ENCODE measurements around the gene S100A3. TPM values are rescaled to one million over a fixed set of nuclear protein-coding genes. Genes with fewer than 3 reads are reported as not detected.

Gene S100A3
- total RNA-seq: 0.26 and 1.3 TPM in 2 replicates

GRCh38 chr1:153548722-153549688 is at the start of gene S100A3:
S100A3 (minus strand) TSS chr1:153549258; CDS start chr1:153548485, 773 bp downstream.

GRCh38 chr1:153565529-153566374 is 16.7 kb upstream of the S100A3 start, which contains the start of gene S100A2:
S100A2 (minus strand) TSS chr1:153565844; CDS start chr1:153563877, 1,967 bp downstream.

GRCh38 chr1:153545067-153546055 is 3.7 kb downstream of the S100A3 start, which contains the start of gene S100A4:
S100A4 (minus strand) TSS chr1:153545806; CDS start chr1:153544794, 1,012 bp downstream.

GRCh38 chr1:153540394-153541361 is 8.4 kb downstream of the S100A3 start, which contains the start of gene S100A5:
S100A5 (minus strand) TSS chr1:153540934; CDS start chr1:153540191, 743 bp downstream.

GRCh38 chr1:153535242-153536011 is 13.6 kb downstream of the S100A3 start, which contains the start of gene S100A6:
S100A6 (minus strand) TSS chr1:153535991; CDS start chr1:153535339, 652 bp downstream.

Other genes starting within 250 kb of the S100A3 start
- gene PGLYRP3, start 236.3 kb downstream of the S100A3 start, total RNA-seq: not detected in 2 replicates
- not detected in 2 replicates for gene PGLYRP4, start 200.4 kb downstream of the S100A3 start, total RNA-seq
- gene S100A9, start 191.4 kb downstream of the S100A3 start, total RNA-seq: not detected in 2 replicates
- not detected in 2 replicates for gene S100A12, start 173.6 kb downstream of the S100A3 start, total RNA-seq
- gene S100A8, start 158.2 kb downstream of the S100A3 start, total RNA-seq: not detected in 2 replicates
- not detected in 2 replicates for gene S100A7A, start 132.7 kb downstream of the S100A3 start, total RNA-seq
- gene S100A7, start 88.6 kb downstream of the S100A3 start, total RNA-seq: not detected in 2 replicates
- 478 and 706 TPM in 2 replicates for gene S100A6, start 13.3 kb downstream of the S100A3 start, total RNA-seq
- 0.17 TPM in 1 of 2 replicates, not detected in the other for gene S100A5, start 8.3 kb downstream of the S100A3 start, total RNA-seq
- 18.1 and 19.9 TPM in 2 replicates for gene S100A4, start 3.5 kb downstream of the S100A3 start, total RNA-seq
- 0.86 and 0.98 TPM in 2 replicates for gene S100A2, start 16.6 kb upstream of the S100A3 start, total RNA-seq
- gene S100A16, start 63.9 kb upstream of the S100A3 start, total RNA-seq: 456 and 493 TPM in 2 replicates
- gene S100A14, start 67.1 kb upstream of the S100A3 start, total RNA-seq: 0.43 TPM in 1 of 2 replicates, not detected in the other
- gene S100A13, start 78.2 kb upstream of the S100A3 start, total RNA-seq: 161 and 182 TPM in 2 replicates
- not detected in 2 replicates for gene S100A1, start 79.2 kb upstream of the S100A3 start, total RNA-seq
- gene CHTOP, start 84.8 kb upstream of the S100A3 start, total RNA-seq: 23.4 and 30.3 TPM in 2 replicates
- gene SNAPIN, start 109.4 kb upstream of the S100A3 start, total RNA-seq: 56.7 and 68.2 TPM in 2 replicates
- 169 and 218 TPM in 2 replicates for gene ILF2, start 121.7 kb upstream of the S100A3 start, total RNA-seq
- 20.4 and 32.7 TPM in 2 replicates for gene NPR1, start 129.4 kb upstream of the S100A3 start, total RNA-seq
- gene INTS3, start 178.8 kb upstream of the S100A3 start, total RNA-seq: 15.0 and 18.9 TPM in 2 replicates
- gene SLC27A3, start 226.1 kb upstream of the S100A3 start, total RNA-seq: 41.2 and 59.6 TPM in 2 replicates

Measured in dermis lymphatic vessel endothelial cell (primary cell).